Effector memory CD8-positive, alpha-beta T cell (primary cell): ENCODE measurements around the gene OLFML2A.
"Not testable (repeated sequence)": the region's sequence is repeated elsewhere in the genome, so short reads cannot be mapped to it uniquely, and the experiment has no call there.

Source experiments
- ATAC-seq: fragments of 150-1000 bp; cut with Tn5 transposase; replicated peaks from 2 replicates; pipeline ENCODE4 v1.10.0; 2021; ENCODE audit warnings: mild to moderate bottlenecking, moderate library complexity
- DNase-seq, 3 experiments: peaks; one replicate each; pipeline ENCODE4 v3.0.0; 2021
- H3K27ac Mint-ChIP-seq, 2 donors: one replicate each; pipeline ENCODE4 v1.8.0; 2022; ENCODE audit warnings: mild to moderate bottlenecking in 2 of 2, mixed read lengths in 2 of 2, moderate library complexity in 2 of 2
- H3K27me3 Mint-ChIP-seq, 2 donors: one replicate each; pipeline ENCODE4 v1.8.0; 2022; ENCODE audit warnings: mixed read lengths in 2 of 2
- H3K36me3 Mint-ChIP-seq: one replicate; pipeline ENCODE4 v1.8.0; 2022; ENCODE audit warnings: mild to moderate bottlenecking, moderate library complexity, mixed read lengths; ENCODE audit not compliant: insufficient read depth
- H3K4me1 Mint-ChIP-seq, 2 donors: one replicate each; pipeline ENCODE4 v1.8.0; 2022; ENCODE audit warnings: low read depth in 2 of 2, mixed read lengths in 2 of 2
- H3K4me3 Mint-ChIP-seq, 2 donors: one replicate each; pipeline ENCODE4 v1.8.0; 2022; ENCODE audit warnings: mild to moderate bottlenecking in 2 of 2, mixed read lengths in 2 of 2, moderate library complexity in 2 of 2
- H3K9me3 Mint-ChIP-seq, 2 donors: one replicate each; pipeline ENCODE4 v1.8.0; 2022; ENCODE audit warnings: mixed read lengths in 2 of 2

Gene OLFML2A

GRCh38 chr9:124766326-124766725, 10.6 kb upstream of the OLFML2A start:
- DNase-seq (no peak), ATAC-seq (no peak)
- Mint-ChIP-seq H3K4me1 (peaks cover 12 to 14% of the 10 kb centered on the region in 2 donors), H3K4me3 (no peak overlapping the region), H3K36me3 (peaks cover 2% of the 10 kb centered on the region), H3K9me3 (no peaks in the 10 kb centered on the region), H3K27me3 (peaks cover 69 to 79% of the 10 kb centered on the region in 2 donors), H3K27ac (no peak overlapping the region)

GRCh38 chr9:124766815-124767554, 9.9 kb upstream of the OLFML2A start:
- Mint-ChIP-seq H3K27me3 (peaks cover 64 to 74% of the 10 kb centered on the region in 2 donors), H3K27ac (no peak overlapping the region), H3K9me3 (no peaks in the 10 kb centered on the region), H3K4me1 (peaks cover 15 to 17% of the 10 kb centered on the region in 2 donors), H3K4me3 (no peak overlapping the region), H3K36me3 (peaks cover 2% of the 10 kb centered on the region)
- ATAC-seq (no peak), DNase-seq (no peak)

DNA sequence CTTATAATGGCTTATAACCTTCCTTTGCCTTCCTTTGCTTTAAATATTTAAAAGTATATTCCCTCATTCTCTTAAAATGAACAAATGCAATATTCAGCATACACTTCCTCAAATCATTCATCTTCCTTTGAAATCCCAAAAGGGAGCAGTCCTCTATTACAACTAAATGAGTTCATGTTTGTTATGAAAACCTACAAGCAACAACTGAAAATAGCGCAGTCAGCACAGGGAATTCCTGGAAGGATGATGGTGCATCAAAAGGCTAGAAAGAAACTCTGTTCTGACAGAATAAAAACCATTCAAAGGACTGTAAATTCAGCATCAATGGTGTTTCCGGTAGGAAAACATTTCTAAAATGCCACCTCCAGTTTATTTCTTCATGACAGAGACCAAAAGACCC, 9.1 kb upstream of the OLFML2A start:
- peaks cover 57 to 73% of the 10 kb centered on the region in 2 donors for H3K27me3 Mint-ChIP-seq
- DNase-seq = no peak
- no peak overlapping the region for H3K27ac Mint-ChIP-seq
- H3K4me3 Mint-ChIP-seq = no peak overlapping the region
- H3K36me3 Mint-ChIP-seq = peaks cover 5% of the 10 kb centered on the region
- H3K9me3 Mint-ChIP-seq = no peaks in the 10 kb centered on the region
- ATAC-seq = no peak
- peaks cover 20 to 24% of the 10 kb centered on the region in 2 donors for H3K4me1 Mint-ChIP-seq

DNA sequence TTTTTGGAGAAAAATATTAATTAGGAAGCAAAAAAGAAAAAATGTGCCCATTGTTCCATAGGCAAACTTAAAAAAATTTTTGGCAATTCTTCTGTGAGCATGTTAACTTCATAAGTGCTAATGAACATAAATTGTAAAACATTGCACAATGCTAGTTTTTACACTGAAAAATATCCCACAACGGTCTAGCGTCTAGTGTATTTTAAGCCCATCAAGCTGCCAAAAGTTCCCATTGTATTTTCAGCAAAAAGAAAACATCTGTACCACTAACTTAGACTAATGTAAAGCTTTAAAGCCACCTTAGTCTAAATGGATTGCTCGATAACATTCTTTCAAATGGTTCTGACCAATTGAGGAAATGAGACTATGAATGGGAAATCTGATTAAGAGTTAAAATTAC, 8.6 kb upstream of the OLFML2A start:
- Mint-ChIP-seq H3K36me3 (peaks cover 5% of the 10 kb centered on the region), H3K4me1 (peaks cover 20 to 24% of the 10 kb centered on the region in 2 donors), H3K9me3 (no peaks in the 10 kb centered on the region), H3K27me3 (peaks cover 52 to 70% of the 10 kb centered on the region in 2 donors), H3K4me3 (no peak overlapping the region), H3K27ac (no peak overlapping the region)
- DNase-seq (no peak), ATAC-seq (no peak)

DNA sequence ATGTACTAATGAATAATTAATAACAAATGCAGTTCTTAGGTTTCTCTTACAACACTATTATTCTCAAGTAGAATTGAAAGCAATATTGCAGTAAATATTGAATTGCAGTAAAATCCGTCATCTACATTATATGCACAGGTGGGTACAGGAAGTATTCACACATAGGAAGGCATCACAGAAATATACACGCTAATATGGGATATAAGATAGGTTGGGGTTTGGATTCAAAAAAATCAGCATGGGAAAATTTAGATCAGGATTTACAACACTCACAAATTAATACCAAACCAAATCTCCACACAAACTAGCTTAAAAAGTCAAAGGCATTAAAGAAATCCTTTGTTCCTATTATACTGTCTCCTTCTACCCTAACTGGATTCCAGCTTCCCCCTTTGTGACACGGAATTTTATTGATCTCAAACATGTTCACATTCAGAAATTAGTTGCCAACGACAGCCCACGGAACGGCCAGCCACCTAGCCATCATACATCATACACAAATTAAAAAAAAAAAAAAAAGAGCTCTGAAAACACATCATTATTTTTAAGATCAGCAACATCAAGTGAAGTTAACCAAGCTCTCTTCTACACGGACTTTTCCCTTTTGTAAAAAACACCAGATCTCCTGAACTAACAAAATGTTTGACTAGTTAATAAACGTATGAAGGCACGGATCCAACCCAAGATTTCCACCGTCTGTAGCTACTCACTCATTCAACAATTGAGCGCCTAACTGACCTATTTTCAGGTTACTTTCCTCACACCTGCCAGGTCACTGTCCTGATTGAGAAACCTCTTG, 8.0 kb upstream of the OLFML2A start:
- peaks cover 20 to 24% of the 10 kb centered on the region in 2 donors for H3K4me1 Mint-ChIP-seq
- no peak overlapping the region for H3K27ac Mint-ChIP-seq
- no peaks in the 10 kb centered on the region for H3K9me3 Mint-ChIP-seq
- DNase-seq = no peak
- ATAC-seq = no peak
- peak overlapping the region; percentile 85 to 97 for H3K4me3 Mint-ChIP-seq
- H3K36me3 Mint-ChIP-seq = peaks cover 5% of the 10 kb centered on the region
- H3K27me3 Mint-ChIP-seq = peaks cover 49 to 70% of the 10 kb centered on the region in 2 donors

DNA sequence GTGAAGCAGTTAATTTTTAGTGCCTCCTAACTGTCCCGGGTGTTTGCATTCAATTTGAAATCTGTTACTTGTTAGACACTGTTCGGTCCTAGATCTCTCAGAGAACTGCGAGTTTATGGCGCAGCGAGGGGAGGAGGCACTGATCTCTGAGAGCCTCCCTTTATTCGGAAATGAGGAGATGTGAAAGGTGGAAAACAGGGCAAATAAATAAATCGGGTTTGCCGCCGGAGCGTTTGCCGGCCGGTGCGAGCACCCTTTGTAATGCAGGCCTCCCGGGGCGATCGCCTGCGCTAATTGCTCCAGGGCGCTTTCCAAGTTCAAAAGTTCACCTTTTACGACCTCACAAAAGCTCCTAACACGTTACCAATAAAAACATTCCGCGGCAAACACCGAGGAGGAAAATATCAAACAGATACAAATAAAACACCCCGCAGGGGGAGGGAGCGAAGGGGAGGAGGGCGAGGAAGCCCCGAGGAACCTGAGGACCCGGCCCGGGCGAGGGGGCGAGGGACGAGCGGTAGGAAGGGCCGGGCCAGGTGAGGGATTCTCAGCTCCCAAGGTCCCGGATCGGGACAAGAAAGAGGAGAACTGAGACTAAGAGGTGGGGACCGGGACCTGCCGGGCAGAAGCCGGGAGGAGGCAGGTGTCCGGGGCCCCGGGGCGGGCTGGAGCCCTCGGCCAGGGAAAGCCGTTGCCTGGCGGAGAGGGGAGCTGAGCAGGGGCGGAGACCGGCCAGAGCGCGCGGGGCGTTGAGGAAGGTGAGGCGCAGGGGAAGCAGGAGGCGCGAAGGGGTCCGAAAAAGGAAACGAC, 7.2 kb upstream of the OLFML2A start:
- peak overlapping the region; percentile 73 to 87 for H3K27ac Mint-ChIP-seq
- peak in 1 of 3 experiments; percentile 15 for DNase-seq
- H3K4me1 Mint-ChIP-seq = peaks cover 26 to 30% of the 10 kb centered on the region in 2 donors
- peak overlapping the region; percentile 85 to 97 for H3K4me3 Mint-ChIP-seq
- H3K9me3 Mint-ChIP-seq = no peaks in the 10 kb centered on the region
- no peak for ATAC-seq
- peaks cover 5% of the 10 kb centered on the region for H3K36me3 Mint-ChIP-seq
- peaks cover 42 to 70% of the 10 kb centered on the region in 2 donors for H3K27me3 Mint-ChIP-seq

GRCh38 chr9:124770359-124771020, 6.4 kb upstream of the OLFML2A start:
- Mint-ChIP-seq H3K27ac (peak overlapping the region; percentile 73 to 87), H3K27me3 (peaks cover 43 to 72% of the 10 kb centered on the region in 2 donors)
- no peak for ATAC-seq

DNA sequence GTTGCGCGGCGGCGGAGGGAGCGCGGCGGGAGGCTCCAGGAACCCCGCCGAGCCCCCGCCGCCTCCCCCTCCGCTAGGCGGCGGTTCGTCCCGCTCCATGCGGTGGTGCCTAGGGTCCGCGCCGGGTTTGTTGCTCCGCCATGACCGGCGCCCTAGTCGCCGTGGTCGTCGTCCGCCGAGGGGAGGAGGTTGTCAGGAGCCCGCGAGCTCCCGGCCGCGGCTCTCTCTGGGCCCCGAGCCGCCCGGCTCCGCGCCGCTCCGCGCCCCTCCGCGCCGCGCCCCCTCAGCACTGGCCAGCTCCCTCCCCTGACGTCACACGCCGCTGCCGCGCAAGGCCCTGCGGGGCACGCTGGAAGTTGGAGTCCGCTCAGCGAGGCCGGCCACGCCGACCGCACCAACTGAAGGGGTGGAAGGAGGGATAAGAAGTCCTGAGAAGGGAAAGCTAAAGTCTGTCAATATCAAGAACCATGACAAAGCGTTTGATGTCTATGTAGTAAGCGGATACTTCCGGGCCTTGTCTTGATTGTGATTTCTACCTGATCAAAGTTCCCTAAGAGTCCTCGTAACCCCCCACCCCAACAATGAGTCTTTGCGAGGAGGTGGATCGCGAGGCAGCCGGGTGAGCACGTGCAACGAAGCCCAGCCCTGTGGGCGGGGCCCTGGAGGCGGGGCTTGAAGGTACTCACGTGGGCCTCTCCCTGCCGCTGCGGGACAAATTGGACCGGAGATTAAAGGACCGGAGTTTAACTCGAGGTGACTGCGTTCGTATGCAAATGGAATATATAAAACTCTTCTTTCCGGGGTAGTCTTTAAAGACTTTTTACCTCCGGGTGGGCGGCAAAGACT, 5.7 kb upstream of the OLFML2A start, which contains the start of gene NR6A1:
NR6A1 (minus strand) TSS at position 291 of the 846 bp plus-strand sequence.
- Mint-ChIP-seq H3K4me3 (peak within 1 kb of the TSS; percentile 85 to 97), H3K27ac (peak within 1 kb of the TSS; percentile 87 to 92), H3K27me3 (peaks cover 45 to 75% of the 10 kb centered on the region in 2 donors), H3K9me3 (no peaks in the 10 kb centered on the region), H3K36me3 (peaks cover 5% of the 10 kb centered on the region), H3K4me1 (peaks cover 28 to 31% of the 10 kb centered on the region in 2 donors)
- peak; percentile 93 to 95 (median 94) for DNase-seq
- ATAC-seq = peak; percentile 89

More at GRCh38 chr9:124770359-124771020, 6.4 kb upstream of the OLFML2A start:
- no peaks in the 10 kb centered on the region for H3K9me3 Mint-ChIP-seq
- H3K36me3 Mint-ChIP-seq = peaks cover 5% of the 10 kb centered on the region
- DNase-seq = peak in 2 of 3 experiments; percentile 14
- peak overlapping the region; percentile 85 to 97 for H3K4me3 Mint-ChIP-seq
- H3K4me1 Mint-ChIP-seq = peaks cover 26 to 30% of the 10 kb centered on the region in 2 donors

DNA sequence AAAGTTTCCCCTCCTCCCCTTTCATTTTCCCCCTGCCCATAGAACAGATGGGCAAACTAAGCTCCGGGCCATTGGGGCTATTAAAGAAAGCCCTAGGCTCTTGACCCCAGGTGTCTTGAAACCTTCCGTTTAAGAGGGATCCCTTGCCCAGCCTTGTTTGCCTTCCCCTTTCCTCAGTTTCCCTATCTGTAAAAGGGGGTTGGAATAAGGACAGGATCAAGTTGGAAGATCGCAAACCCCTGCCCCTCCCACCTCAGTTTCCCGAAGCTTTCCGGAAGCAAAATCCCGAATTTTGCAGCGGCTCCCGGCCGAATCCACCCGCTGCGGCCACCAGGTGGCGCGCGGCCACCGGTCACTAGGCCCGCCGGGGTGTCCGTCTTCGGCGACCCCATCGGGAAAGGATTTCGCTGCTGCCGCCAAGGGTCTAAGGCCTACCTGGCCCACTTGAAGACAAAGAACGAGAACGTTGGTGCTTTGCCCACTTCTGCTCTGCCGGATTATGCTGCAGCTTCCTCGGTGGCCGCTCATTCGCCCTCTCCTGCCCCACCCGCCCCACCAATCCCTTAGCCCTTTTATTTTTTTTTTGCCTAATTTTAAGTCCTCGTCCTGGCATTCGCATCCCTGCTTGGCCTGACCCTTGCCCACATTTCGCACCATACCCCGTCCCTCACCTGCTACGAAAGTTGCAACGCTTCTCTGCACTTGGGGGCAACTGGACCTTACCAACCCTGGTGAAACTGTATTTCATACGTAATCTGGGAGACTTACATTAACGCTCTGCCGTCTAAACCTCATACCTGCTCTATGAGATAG, 4.9 kb upstream of the OLFML2A start:
- Mint-ChIP-seq H3K36me3 (peaks cover 5% of the 10 kb centered on the region), H3K27me3 (peaks cover 41 to 72% of the 10 kb centered on the region in 2 donors), H3K4me3 (peak overlapping the region; percentile 84 to 97), H3K27ac (peak overlapping the region; percentile 66 to 92), H3K9me3 (no peaks in the 10 kb centered on the region), H3K4me1 (peaks cover 32 to 35% of the 10 kb centered on the region in 2 donors)
- peak in 2 of 3 experiments; percentile 14 for DNase-seq
- no peak for ATAC-seq

GRCh38 chr9:124772877-124773276, 4.1 kb upstream of the OLFML2A start:
- peaks cover 37 to 64% of the 10 kb centered on the region in 2 donors for H3K27me3 Mint-ChIP-seq
- DNase-seq, H3K36me3 Mint-ChIP-seq, ATAC-seq, H3K27ac Mint-ChIP-seq, H3K9me3 Mint-ChIP-seq: not testable (repeated sequence)
- H3K4me3 Mint-ChIP-seq = peak overlapping the region; percentile 84 to 97
- peaks cover 32 to 35% of the 10 kb centered on the region in 2 donors for H3K4me1 Mint-ChIP-seq

DNA sequence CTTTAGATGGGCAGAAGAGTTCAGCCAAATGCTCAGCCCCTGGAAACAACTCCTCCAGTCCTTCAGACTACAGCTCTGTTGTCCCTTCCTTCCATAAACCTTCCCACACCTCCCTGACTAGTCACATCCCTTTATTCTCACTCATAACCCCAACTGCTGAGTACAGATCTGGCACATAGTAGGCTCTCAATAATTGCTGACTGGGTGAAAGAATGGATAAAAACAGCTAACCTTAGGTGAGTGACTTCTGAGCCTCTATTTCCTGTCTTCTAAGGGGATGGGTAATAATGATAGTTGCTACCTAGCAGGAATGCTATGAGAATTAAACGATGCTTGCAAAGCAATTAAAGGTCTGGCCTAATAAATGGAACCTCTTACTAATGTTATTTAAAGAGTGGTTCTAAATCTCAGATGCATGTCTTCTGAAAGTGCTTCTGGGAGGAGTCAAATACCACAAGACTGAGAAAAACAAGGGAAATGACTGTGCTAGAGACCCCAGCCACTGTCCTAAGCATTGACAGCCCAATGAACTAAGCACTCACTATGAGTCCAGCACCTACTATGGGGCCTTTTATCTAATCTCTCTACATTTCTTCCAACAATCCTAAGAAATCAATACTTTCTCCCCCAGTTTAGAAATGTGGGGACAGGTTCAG, 3.3 kb upstream of the OLFML2A start:
- no peak for DNase-seq
- Mint-ChIP-seq H3K4me1 (peaks cover 32 to 35% of the 10 kb centered on the region in 2 donors), H3K9me3 (no peaks in the 10 kb centered on the region), H3K27ac (no peak overlapping the region), H3K27me3 (peaks cover 32 to 61% of the 10 kb centered on the region in 2 donors), H3K36me3 (peaks cover 5% of the 10 kb centered on the region), H3K4me3 (no peak overlapping the region)
- no peak for ATAC-seq
